A549 (cell line): ENCODE results near the gene DAGLB.

Experiments used
- HDAC2 ChIP-seq: fragments of 200-600 bp; sonication (generic); IDR thresholded peaks from 2 replicates; pipeline ENCODE4 v1.6.1; 2016
- TF ChIP-seq, protein P1 (sequence below): fragments of >200 bp; sonication (Bioruptor Twin); formaldehyde crosslinking; IDR thresholded peaks from 3 replicates; pipeline ENCODE4 v1.5.1; 2016
- TF ChIP-seq, protein P2 (sequence below): IDR thresholded peaks from 2 replicates; pipeline ENCODE4 v1.6.1; 2012
- TF ChIP-seq, protein P3 (sequence below): IDR thresholded peaks from 2 replicates; pipeline ENCODE4 v1.6.1; 2012; ENCODE audit warnings: low read depth, borderline replicate concordance

DNA sequence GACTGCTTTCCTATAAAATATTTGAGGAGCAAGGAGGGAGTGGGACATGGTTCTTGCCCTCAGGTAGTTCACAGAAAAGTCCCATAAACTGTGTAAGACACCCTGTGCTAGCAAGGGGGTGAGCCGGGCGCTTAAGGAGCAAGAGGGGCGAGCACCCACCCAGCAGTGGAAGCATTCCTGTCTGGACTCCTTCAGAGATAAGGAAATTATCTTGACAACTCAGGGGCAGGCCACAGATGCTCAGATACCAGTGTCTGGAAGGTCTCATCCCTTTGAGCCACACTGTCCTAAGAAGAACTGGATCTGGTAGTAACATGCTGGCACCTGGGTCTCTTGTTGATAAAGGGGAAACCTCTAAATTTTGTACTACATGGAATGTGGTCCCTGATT is 54.1 kb downstream of the DAGLB start:
- TF ChIP-seq, protein P1, sequence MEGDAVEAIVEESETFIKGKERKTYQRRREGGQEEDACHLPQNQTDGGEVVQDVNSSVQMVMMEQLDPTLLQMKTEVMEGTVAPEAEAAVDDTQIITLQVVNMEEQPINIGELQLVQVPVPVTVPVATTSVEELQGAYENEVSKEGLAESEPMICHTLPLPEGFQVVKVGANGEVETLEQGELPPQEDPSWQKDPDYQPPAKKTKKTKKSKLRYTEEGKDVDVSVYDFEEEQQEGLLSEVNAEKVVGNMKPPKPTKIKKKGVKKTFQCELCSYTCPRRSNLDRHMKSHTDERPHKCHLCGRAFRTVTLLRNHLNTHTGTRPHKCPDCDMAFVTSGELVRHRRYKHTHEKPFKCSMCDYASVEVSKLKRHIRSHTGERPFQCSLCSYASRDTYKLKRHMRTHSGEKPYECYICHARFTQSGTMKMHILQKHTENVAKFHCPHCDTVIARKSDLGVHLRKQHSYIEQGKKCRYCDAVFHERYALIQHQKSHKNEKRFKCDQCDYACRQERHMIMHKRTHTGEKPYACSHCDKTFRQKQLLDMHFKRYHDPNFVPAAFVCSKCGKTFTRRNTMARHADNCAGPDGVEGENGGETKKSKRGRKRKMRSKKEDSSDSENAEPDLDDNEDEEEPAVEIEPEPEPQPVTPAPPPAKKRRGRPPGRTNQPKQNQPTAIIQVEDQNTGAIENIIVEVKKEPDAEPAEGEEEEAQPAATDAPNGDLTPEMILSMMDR = no peak
- no peak for TF ChIP-seq HDAC2
- TF ChIP-seq, protein P2, sequence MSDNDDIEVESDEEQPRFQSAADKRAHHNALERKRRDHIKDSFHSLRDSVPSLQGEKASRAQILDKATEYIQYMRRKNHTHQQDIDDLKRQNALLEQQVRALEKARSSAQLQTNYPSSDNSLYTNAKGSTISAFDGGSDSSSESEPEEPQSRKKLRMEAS = no peak
- TF ChIP-seq, protein P3, sequence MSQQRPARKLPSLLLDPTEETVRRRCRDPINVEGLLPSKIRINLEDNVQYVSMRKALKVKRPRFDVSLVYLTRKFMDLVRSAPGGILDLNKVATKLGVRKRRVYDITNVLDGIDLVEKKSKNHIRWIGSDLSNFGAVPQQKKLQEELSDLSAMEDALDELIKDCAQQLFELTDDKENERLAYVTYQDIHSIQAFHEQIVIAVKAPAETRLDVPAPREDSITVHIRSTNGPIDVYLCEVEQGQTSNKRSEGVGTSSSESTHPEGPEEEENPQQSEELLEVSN = no peak
